GM19395 (cell line): ENCODE results near the gene KCNT2.
"Not testable (repeated sequence)": the region's sequence is repeated elsewhere in the genome, so short reads cannot be mapped to it uniquely, and the experiment has no call there.

ENCODE experiments used
- ATAC-seq: cut with Tn5 transposase; IDR thresholded peaks from one replicate; pipeline ENCODE4 v1.9.1; 2021; ENCODE audit warnings: mild to moderate bottlenecking, moderate library complexity; ENCODE audit not compliant: unreplicated experiment

KCNT2 gene

GRCh38 chr1:196608390-196609369 is at the start of gene KCNT2:
Gene KCNT2 (minus strand): TSS chr1:196608440. CDS start chr1:196608309, 131 bp downstream.
- no peak for ATAC-seq

DNA sequence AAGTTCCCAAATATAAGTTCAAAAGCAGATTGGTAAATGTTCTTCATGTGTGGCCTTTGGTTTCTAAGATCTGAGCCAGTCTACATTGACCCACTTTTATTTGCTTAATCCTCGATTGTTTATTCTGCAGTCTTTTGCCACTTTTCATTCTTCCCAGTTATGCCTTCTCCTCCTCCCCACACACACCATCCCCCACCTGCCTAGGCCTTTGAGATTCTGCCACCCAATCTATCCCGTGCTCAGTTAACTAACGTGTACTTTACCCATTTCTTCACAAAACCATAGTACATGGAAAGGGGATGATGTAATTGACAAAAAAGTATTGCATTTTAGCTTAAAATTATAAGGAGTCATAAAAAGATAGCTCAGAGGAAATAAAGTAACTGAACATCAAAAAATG is 47.3 kb upstream of the KCNT2 start:
- no peak for ATAC-seq

DNA sequence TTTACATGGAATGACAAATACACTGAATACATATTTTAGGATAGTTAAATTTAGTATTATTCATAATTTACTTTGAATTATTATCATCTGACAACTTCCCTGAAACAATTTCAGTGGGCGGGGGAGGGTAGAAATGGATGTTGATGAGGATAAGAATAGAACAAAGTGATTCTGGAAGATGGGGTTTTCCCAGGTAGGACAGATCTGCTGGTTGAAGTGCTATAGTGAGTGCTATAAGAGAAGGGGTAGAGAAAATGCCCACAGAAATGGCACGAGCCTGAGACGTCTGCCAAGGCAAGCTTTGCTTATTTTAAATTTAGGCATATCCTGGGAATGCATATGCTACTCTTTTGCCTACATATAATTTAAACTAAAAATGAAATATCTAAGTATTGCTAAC is 46.8 kb upstream of the KCNT2 start:
- no peak for ATAC-seq

DNA sequence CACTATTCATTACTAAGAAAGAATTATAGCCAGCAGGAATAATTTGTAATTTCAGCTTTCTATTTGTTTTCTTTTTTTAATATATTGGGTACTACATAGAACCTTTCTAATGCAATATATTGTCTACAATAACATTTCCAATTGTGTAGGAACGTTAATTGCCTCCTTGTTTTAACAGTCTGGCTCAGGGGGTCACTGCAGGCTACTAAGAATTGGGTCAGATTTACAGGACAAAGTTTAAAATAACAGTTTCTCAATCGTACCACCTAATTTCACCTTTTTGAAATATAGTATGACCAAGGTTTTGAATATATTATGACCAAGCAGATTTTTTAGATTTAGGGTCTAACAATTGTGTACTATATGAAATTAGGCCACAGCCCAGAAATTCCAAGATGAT is 46.0 kb upstream of the KCNT2 start:
- ATAC-seq, result no peak

DNA sequence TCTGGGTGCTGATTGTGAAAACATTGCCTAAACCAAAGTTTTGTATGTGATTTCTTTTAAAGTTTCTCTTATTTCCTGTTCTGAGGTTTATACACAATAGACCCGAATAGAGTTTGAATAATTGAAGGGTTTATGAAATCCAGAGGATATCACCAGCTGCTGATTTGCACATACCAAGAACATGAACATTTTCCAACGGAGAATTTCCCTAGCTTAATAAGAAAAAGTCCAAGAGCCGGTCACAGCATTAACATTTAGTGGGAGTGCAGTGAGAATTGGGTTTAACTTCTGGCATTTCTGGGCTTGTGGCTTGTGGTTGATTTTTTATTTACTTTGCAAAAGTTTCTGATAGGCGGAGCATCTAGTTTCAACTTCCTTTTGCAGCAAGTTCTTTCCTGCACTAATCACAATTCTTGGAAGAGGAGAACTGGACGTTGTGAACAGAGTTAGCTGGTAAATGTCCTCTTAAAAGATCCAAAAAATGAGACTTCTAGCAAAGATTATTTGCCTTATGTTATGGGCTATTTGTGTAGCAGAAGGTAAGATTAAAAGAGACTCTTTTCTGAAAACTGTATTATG is 43.5 kb upstream of the KCNT2 start, which contains the start of gene CFH:
TSS of gene CFH (plus strand) at position 407 of the 579 bp plus-strand sequence. CDS start at position 482, 75 bp downstream.
- ATAC-seq, result no peak

GRCh38 chr1:196651079-196651478 is 42.8 kb upstream of the KCNT2 start:
- no peak for ATAC-seq

GRCh38 chr1:196650403-196650802 is 42.2 kb upstream of the KCNT2 start:
- no peak for ATAC-seq

GRCh38 chr1:196649990-196650389 is 41.8 kb upstream of the KCNT2 start:
- no peak for ATAC-seq

GRCh38 chr1:196640976-196641375 is 32.7 kb upstream of the KCNT2 start:
- no peak for ATAC-seq

DNA sequence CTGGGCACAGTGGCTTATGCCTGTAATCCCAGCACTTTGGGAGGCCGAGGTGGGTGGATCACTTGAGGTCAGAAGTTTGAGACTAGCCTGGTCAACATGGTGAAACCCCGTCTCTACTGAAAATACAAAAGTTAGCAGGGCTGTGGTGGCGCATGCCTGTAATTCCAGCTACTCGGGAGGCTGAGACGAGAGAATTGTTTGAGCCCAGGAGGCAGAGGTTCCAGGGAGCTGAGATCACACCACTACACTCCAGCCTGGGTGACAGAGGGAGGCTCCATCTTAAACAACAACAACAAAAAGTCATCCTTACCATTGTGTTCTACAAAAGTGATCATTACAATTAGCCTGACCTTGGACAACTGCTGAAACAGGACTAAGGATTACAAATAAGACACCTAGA is 31.1 kb upstream of the KCNT2 start:
- not testable (repeated sequence) for ATAC-seq

DNA sequence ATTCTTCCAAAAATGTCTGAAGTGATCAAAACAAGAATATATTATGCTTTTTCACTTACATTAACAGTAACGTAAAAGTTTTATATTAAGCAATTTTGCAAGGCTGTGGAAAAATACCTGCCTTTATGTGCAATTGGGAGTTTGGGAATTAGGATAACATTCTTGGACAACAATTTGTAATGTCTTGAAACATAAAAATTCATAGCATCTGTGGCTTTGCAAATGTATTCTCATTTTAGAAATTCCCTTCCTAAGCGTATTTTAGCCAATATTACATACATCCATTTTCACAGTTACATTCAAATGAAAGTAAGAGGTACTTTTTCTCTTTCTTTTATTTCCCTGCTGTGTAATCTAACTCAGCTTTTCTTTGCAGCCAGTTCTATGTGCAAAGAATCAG is 30.2 kb upstream of the KCNT2 start:
- ATAC-seq, result no peak

- no peak for ATAC-seq
These were observed 29.4 kb upstream of the KCNT2 start for GRCh38 chr1:196637606-196638005.

DNA sequence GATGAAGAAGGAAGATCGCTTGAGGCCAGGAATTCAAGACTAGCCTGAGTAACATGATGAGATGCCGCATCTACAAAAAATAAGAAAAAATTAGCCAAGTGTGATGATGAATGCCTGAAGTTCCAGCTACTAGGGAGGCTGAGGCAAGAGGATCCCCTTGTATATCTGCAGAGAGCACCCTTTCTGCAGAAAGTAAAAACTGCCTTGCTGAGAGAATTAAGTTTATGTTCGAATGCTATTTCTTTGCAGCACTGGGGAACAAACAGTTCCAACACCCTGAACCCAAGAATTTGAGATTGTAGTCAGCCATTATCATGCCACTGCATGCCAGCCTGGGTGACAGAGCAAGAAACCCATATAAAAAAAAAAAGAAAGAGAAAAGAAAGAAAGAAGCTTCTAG is 20.6 kb upstream of the KCNT2 start:
- no peak for ATAC-seq

DNA sequence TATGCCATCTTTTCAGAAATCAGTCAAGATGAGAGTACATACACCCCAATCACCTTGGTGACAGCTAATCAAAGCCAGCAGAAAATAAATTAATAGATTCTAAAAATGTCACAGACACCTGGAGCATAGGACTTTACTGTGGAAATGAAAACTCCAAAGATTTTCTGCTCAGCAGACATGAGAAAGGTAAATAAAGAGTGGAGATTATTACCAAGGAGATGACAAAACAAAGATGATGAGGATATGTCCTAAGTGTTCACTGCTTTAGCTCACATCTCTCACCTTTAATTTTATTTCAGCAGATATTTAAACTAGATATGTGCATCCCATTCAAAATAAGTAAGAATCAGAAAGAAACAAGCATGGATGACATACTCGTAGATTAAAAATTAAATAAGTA is 14.8 kb upstream of the KCNT2 start:
- no peak for ATAC-seq

DNA sequence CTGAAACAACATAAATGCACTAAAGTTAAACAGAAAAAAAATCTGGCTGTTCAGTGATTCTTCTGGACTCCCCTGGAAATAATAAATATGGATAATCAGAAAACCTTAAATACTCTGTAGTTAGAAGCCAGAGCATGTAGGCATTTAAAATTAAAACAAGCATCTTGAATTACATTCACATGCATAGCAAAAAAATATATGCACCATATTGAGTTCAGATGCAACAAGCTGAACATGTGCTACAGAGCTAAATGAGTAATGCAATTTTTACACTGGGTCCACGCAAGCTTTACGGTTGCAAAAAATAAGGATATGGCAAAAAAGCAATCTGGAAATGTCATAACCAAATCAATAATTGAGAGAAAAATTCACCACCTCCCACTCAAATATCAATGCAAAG is 11.5 kb upstream of the KCNT2 start:
- no peak for ATAC-seq

DNA sequence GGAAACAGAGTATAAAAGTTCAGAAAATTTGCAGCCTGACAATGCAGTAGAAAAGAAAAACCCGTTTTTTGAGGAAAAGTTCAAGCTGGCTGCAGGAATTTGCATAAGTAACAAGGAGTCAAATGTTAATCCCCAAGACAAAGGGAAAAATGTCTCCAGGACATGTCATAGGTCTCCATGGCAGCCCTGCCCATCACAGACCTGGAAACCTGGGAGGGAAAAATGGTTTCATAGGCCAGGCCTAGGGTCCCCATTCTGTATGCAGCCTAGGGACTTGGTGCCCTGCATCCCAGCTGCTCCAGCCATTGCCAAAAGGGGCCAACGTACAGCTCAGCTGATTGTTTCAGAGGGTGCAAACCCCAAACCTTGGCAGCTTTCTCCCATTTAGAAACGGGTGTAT is 3.6 kb upstream of the KCNT2 start:
- no peak for ATAC-seq

- ATAC-seq, result no peak
These were observed 1.1 kb upstream of the KCNT2 start for GRCh38 chr1:196609370-196609737.

DNA sequence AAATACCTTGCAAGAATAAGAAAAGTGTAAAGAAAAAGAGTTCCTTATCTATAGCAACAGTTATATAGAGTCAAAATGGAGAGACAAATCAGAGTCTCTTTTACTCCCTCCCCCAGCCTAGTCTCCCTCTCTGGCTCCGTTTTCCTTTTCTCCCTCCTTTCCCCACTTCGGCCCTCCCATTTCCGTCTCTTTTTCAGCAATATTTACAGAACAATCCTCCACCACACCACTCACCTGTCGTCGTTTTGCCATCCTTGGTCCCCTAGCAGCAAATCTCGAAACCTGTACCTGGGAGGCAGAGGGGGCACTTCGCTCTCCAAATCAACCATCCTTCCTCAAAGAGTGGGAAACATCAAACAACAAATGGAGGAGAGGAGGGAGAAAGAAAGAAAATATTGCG is 259 bp downstream of the KCNT2 start:
- ATAC-seq, result no peak

- no peak for ATAC-seq
These were observed 4.6 kb downstream of the KCNT2 start for GRCh38 chr1:196603651-196604050.

- ATAC-seq, result no peak
These were observed 9.1 kb downstream of the KCNT2 start for GRCh38 chr1:196598942-196599748.

DNA sequence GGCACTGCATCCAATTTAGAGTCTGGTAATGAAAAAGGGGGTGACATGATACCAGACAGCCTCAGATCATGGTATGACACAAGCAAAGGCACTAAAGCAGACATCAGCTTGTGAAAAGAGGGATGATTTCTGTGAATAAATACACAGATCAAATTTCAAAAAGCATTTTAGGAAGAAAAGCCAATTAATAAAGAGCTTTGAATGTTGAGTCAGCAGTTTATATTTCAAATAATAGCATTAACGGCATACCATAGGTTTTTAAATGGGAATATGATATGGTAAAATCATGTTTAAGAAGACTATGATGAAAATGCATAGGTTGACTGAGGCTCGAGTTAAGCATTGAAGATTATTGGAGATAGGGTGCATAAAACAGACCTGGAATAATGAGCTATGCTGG is 13.5 kb downstream of the KCNT2 start:
- ATAC-seq, result no peak
